Ishikawa (cell line): Measurements from ENCODE around the gene GSTA5.

Experiments
- CREB1 ChIP-seq: IDR thresholded peaks from 2 replicates; pipeline ENCODE4 v1.6.1; 2012; ENCODE audit warnings: low read depth
- MAX ChIP-seq: IDR thresholded peaks from 2 replicates; pipeline ENCODE4 v1.6.1; 2012
- RAD21 ChIP-seq: IDR thresholded peaks from 2 replicates; pipeline ENCODE4 v1.6.1; 2012; ENCODE audit warnings: low read depth
- REST ChIP-seq: IDR thresholded peaks from 2 replicates; pipeline ENCODE4 v1.6.1; 2012; ENCODE audit warnings: low read depth, mild to moderate bottlenecking
- TAF1 ChIP-seq: IDR thresholded peaks from 2 replicates; pipeline ENCODE4 v1.6.1; 2012; ENCODE audit warnings: low read depth, mild to moderate bottlenecking
- TEAD4 ChIP-seq: IDR thresholded peaks from 2 replicates; pipeline ENCODE4 v1.6.1; 2012

DNA sequence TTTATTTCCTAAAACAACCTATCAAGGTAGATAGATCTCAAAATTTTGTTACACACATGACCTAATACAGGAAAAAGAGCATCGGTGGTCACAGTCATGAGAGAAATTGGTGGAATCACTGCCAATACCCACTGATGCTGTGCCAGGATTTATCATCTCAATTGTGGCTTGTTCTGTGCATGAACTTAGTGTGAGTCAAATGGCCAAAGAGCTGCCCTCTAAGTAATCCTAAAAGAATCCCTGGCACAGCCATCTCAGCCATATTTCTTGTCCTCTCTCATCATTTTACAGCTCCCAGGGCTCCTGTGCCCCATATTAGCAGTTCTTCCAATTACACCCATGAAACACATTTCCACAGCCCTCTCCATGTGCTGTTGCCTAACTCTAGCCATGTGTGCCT is 6.1 kb downstream of the GSTA5 start:
- TF ChIP-seq CREB1 = no peak
- TF ChIP-seq REST = no peak
- no peak for TF ChIP-seq TAF1
- no peak for TF ChIP-seq TEAD4
- TF ChIP-seq MAX = no peak
- no peak for TF ChIP-seq RAD21
